ENCODE measurements around the gene GP1BB. TPM values are rescaled to one million over a fixed set of nuclear protein-coding genes. Genes with fewer than 3 reads are reported as not detected.

The GP1BB gene
- total and polyA plus RNA-seq, 8 donors: 3.3 to 11.1 (median 5.4) TPM; not detected in 1

DNA sequence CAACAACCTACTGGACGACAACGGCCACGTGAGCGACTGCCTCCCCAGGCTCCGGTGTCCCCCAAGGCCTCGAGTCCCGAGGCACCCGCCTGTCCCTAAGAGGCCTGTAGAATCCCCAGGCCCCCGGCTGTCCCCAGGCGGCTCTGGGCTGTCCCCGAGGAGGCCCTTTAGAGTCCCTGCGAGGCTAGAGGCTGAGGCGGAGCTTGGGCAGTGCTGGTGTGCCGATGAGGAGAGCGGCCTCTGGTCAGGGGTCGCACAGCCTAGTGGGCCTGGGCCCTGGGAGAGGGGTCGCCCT is 40.9 kb downstream of the GP1BB start:
- DNase-seq (peak in 1 of 4 donors; percentile 67), ATAC-seq (no peak)
- intact Hi-C loops (cut with DNase I): no loop called here
- Histone ChIP-seq H3K27ac (no peak overlapping the region), H3K36me3 (no peaks in the 10 kb centered on the region), H3K4me3 (no peak overlapping the region), H3K27me3 (peaks cover 85 to 95% of the 10 kb centered on the region in 2 donors), H3K9me3 (no peaks in the 10 kb centered on the region), H3K4me1 (peaks cover 13 to 49% of the 10 kb centered on the region in 2 donors)
- no peak for TF ChIP-seq CTCF (IDR thresholded peaks at IDR 0.05)

- no peak for ATAC-seq
- peaks cover 85 to 95% of the 10 kb centered on the region in 2 donors for H3K27me3 ChIP-seq
- TF ChIP-seq CTCF (IDR thresholded peaks at IDR 0.05): no peak
These were observed 41.5 kb downstream of the GP1BB start for GRCh38 chr22:19764636-19765476.

GRCh38 chr22:19765477-19766239 is 42.3 kb downstream of the GP1BB start:
- H3K4me3 ChIP-seq: peak overlapping the region in 1 of 2 donors; percentile 32
- no peak for TF ChIP-seq CTCF (IDR thresholded peaks at IDR 0.05)
- ATAC-seq: peak; percentile 20

More at GRCh38 chr22:19764636-19765476, 41.5 kb downstream of the GP1BB start:
- H3K36me3 ChIP-seq: no peaks in the 10 kb centered on the region
- no peaks in the 10 kb centered on the region for H3K9me3 ChIP-seq
- intact Hi-C loops (cut with DNase I): no loop called here
- no peak overlapping the region for H3K27ac ChIP-seq
- H3K4me3 ChIP-seq: no peak overlapping the region
- DNase-seq: peak in 1 of 4 donors; percentile 34
- peaks cover 13 to 43% of the 10 kb centered on the region in 2 donors for H3K4me1 ChIP-seq

DNA sequence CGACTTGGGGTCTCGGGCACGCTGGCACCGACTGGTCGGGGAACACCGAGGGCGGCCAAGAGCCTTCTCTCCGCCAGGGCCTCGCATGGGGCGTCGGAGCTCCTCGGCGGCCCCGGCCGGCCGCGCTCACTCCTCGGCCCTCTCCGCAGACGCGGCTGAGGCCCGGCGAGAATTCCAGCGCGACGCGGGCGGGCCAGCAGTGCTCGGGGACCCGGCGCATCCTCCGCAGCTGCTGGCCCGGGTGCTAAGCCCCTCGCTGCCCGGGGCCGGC is 42.8 kb downstream of the GP1BB start:
- Histone ChIP-seq H3K4me3 (peak overlapping the region; percentile 22 to 32), H3K4me1 (peaks cover 13 to 36% of the 10 kb centered on the region in 2 donors), H3K9me3 (no peaks in the 10 kb centered on the region), H3K27me3 (peaks cover 82 to 100% of the 10 kb centered on the region in 2 donors), H3K36me3 (no peaks in the 10 kb centered on the region), H3K27ac (peak overlapping the region in 1 of 2 donors; percentile 53)
- DNase-seq: peak in 1 of 4 donors; percentile 69
- TF ChIP-seq CTCF (IDR thresholded peaks at IDR 0.05): no peak
- no peak for ATAC-seq
- intact Hi-C loops (cut with DNase I): no loop called here

More at GRCh38 chr22:19765477-19766239, 42.3 kb downstream of the GP1BB start:
- peak in 1 of 4 donors; percentile 78 for DNase-seq
- Histone ChIP-seq H3K36me3 (no peaks in the 10 kb centered on the region), H3K27ac (no peak overlapping the region), H3K4me1 (peaks cover 13 to 38% of the 10 kb centered on the region in 2 donors), H3K9me3 (no peaks in the 10 kb centered on the region), H3K27me3 (peaks cover 85 to 98% of the 10 kb centered on the region in 2 donors)
- intact Hi-C loops (cut with DNase I): no loop called here
